ENCODE measurements around the gene HRH4.

Gene HRH4

GRCh38 chr18:24466771-24467170 is 6.3 kb downstream of the HRH4 start:
- DNase-seq, result no peak

DNA sequence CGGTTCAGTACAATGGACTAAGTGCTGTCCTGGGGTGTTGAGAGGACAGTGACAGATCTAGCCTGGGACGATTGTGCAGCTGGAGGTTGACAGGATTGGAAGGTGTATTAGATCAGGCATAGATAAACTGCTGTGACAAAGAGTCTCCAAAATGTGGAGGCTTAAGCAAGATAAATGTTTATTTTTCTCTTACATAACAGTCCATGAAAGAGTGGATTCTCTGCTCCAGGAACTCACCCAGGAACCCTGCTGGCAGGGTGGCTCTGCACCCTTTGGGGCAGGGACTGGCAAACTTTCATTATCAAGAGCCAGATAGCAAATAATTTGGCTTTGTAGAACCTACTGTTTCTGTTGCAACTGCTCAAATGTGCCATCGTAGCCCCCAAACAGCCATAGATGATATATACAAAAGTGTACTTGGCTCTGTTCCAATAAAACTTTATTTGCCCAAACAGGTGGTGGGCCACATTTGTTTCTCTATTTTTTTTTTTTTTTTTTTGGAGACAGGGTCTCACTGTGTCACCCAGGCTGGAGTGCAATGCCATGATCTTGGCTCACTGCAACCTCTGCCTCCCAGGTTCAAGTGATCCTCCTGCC is 9.7 kb downstream of the HRH4 start:
- no peak for DNase-seq

GRCh38 chr18:24470805-24471204 is 10.4 kb downstream of the HRH4 start:
- DNase-seq, result no peak

- DNase-seq, result no peak
Measured at GRCh38 chr18:24472591-24472990, 12.2 kb downstream of the HRH4 start.

DNA sequence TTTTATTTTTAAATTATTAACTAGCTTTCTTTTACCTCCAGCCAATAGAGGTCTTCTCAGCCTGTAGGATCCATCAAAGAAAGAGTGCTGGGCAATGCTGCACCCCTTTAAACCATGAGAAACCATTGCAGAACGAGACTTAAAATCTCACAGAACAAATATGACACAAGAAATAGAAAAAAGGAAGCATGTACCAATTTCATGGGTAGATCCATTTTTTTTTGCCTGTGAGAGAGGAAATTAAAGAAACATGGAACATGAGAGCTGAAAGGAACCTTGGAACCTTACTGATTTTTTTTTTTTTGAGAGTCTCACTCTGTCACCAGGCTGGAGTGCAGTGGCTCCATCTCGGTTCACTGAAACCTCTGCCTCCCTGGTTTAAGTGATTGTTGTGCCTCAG is 14.0 kb downstream of the HRH4 start:
- DNase-seq, result no peak

DNA sequence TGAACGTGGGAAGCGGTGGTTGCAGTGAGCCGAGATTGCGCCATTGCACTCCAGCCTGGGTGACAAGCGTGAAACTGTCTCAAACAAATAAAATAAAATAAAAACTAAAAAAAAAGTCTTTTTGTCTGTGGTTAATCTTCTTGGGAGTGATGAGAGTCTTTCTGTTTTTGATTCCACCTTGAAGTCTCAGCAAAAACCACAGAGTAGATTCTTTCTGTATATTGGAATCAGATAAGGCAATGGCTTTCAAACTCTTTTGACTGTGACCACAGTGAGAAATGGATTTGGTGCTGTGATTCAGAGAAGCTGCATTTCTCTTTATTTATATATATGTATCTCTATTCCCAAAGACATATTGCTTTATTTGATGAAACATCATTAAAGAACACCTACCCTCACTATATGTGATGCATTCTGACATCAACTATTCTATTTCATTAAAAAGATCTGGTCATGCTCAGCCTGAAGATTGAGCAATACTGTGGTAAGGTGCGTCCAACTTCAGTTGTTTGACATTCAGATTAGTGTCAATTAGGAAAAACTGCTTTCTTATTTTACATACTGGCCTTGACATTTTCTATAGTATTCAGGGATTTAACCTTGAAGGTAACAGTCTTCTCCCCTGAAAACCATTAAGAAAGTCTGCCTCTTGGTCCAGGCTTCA is 15.6 kb downstream of the HRH4 start:
- DNase-seq, result no peak

DNA sequence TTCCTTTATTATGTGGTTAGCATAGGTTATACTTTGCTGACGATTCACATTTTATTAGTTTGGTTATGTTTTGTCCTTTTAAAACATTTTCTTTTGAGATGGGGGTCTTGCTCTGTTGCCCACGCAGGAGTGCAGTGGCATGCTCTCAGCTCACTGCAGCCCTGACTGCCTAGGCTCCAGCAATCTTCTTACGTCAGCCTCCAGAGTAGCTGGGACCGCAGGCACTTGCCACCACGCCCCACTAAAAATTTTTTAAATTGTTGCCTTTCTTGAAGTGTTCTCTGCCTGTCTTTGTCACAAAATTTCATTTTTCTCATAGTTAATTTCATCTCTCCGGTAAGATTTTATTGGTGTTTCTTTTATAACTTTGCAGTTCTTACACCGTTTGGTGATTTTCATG is 18.9 kb downstream of the HRH4 start:
- DNase-seq, result no peak

GRCh38 chr18:24482821-24483220 is 22.4 kb downstream of the HRH4 start:
- no peak for DNase-seq

- no peak for DNase-seq
Measured at GRCh38 chr18:24485681-24486080, 25.2 kb downstream of the HRH4 start.

DNA sequence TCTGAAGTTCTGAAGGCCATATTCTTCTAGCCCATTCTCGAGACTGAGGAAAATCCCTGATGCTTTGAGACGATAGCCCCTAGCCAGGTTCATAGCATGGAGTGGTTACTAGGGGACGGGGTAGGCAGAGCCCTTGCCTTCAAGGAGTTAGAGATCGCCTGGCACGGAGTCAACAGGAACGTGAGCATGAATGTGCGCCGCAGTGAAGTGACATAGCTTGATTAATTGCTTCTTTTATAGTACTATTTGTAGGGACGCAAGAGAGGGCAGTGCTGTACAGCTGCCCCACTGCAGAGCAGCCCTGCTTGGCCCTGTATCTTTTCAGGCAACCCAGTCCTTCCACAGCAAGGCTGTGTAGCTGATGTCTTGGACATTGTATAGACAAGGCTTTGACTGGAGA is 26.2 kb downstream of the HRH4 start:
- DNase-seq, result peak; percentile 25

DNA sequence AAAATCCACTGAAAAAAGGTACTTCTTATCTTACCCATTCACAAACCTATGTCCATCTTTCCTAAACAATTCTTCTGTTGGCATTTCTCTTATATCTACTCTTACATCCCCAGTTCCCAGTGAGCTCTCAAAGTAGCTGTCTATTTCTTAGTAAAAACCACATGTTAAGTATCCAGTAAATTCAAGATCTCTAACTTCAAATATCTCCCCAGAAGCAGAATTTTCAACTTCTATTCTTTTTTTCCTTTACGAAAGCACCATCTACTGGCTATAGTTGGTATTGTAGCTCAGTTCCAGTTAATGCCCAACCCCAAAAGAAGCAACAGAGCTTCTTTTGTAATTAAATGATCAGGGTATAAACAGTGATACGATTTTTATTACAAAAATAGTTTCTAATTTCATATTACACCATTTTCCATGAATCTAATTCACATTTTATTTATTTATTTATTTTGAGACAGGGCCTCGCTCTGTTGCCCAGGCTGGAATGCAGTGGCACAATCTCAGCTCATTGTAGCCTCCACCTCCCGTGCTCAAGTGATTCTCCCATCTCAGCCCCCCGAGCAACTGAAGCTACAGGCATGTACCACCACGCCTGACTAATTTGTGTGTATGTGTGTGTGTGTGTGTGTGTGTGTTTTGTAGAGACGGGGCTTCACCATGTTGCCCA is 28.5 kb downstream of the HRH4 start:
- no peak for DNase-seq

DNA sequence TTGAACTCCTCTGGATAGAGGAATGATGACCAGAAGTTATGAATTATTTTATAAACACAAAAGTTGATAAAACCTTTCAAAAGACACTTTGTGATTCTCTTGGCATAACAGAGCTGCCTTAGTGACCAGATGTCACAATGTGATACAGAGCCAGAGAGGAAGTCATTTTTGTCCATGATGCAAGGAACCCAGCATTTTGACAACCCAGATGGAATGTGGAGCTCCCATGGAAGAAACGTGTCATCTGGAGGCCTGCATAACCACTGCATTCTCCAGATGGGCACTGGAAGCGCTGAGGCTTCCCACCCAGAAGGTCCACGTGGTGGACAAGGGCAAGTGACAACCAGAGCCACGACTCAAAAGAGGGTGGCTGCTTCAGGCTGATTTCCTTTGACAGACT is 30.1 kb downstream of the HRH4 start:
- no peak for DNase-seq

- DNase-seq, result peak; percentile 16
Measured at GRCh38 chr18:24491927-24492834, 31.7 kb downstream of the HRH4 start.

- no peak for DNase-seq
Measured at GRCh38 chr18:24494586-24494985, 34.1 kb downstream of the HRH4 start.

DNA sequence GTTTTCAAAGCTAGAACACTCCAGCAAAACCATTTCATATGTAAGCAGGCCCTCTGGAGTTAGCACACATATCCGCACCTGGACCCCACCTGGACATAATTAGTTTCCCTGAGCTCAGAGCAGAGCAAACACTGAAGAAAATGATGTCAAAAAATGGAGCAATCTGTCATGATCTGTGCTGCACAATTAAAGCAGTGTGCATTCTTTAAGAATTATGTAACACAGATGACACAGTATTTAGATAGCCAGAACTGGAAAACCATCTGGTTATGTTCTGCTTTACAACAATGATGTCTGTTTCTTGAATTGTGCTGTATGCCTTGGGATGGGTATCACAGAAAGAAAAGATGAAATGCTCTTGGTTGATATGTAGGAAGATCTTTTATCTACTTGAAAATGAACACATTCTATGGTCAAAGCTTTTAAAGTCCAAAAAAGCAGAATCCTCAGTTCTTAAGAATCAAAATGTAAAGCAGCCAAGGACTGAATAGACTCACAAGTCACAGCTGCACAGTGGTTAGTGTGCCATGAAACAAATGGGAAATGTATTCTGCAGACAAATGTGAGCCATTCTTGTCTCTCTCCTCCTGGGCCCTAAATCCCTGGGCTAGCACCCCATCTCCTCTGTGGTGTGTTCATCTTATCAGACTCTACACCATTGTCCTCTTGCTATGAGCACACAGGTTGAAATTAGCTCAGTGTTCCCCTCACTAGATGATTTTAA is 36.8 kb downstream of the HRH4 start:
- DNase-seq, result peak; percentile 46

DNA sequence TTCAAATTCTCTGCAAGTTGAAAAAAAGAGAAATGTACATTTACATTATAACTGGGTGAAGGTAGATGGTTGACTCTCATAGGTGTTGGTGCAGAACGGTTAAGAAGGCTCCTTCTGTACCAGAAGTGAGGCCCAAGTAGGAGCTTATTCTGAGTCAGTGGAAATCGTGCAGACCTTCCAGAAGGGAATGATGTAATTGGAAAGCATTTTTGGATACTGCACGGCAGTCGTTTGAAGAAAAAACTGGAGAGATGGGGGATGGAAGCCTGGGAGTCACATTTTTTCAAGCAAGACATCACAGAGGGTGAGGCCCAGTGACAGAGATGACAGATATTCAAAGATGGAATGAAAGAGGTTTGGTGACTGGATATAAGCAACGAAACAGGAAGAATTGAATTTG is 39.4 kb downstream of the HRH4 start:
- DNase-seq, result no peak

- DNase-seq, result no peak
Measured at GRCh38 chr18:24500217-24500616, 39.8 kb downstream of the HRH4 start.

DNA sequence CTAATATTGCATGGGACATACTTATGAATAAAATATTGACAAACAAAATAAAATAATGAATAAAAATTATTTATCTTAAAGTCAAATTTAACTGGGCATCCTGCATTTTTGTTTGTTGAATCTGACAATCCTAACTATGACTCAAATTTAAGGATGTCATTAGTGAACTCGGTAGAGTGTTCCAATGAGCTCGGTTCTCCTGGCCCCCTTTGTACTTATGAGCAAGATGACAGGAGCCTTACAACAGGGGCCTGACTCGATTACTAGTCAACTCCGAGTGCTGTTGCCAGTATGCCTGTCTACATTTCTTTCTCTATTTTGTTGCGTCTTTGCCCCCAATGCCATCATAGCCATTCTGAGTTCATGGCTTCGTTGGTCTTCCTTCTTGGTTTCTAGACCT is 40.3 kb downstream of the HRH4 start:
- DNase-seq, result no peak

DNA sequence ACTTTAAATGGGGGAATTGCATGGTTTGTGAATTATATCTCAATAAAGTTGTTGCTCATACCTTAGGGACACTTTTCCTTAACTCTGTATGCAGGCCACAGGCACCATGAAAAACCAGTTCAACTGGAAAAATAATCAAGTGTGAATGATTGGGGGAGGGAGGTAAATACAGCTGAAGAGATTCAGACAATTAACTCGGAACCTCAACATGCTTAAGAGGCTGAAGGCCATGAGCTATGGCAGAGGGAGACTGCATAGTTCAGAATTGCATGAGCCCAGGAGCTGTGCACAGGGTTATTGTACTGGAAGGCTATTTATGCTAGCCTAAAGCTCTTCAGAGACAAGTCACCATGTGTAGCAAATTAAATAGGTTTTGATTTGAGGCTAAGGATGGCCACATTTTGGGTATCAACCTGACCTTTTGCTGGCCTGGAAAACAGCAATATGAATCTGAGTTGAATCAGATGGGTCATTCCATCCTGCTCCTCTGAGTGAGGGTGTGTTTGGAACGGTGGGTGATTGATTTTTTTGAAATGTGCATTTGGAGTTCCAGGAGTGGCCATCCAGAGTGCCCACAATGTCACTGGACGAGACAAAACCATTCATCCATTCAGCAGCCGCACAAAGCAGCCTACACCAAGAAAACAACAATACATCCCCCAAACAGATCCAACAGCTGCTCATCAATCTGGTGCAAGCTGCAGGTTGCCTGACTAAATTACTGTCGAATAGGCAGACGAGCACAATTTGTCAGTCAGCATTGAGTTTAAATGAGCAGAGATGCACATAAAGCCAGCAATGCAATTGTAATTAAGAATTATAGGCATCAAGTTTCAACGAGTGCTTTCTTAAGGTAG is 42.5 kb downstream of the HRH4 start:
- no peak for DNase-seq

- no peak for DNase-seq
Measured at GRCh38 chr18:24504401-24504800, 44.0 kb downstream of the HRH4 start.

DNA sequence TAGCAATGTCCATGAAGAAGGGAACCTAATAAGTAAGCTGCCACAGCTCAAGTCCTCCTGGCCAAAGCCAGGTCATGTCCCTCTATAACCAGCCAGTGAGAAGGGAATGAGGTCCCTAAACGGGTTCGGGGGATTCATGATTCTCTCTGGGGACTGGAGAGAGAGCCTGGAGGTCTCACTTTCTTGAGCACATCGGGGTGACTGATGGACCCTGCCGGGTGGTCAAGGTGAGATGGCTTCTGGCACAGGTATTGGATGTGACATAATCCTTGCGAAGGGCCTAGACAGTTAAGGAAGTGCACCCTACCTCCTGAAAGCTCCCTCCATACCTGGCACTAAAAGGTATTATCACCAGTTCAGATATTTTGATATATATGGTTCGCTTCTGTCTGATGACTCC is 45.7 kb downstream of the HRH4 start:
- DNase-seq, result no peak

DNA sequence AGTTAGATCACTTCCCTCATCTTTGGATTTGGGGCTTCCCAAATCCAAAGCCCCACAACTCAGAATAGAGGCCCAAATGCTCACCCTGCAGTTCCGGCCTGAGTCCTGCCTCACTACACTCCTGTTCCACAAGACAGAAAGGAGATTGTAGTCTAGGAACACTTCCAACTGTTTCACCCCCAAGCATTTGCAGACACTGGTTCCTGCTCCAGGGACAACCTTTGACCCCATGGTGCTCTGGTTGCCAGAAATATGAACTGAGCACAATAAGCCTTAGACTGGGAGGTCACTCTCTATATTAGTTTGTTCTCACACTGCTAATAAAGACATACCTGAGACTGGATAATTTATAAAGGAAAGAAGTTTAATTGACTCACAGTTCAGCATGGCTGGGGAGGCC is 49.0 kb downstream of the HRH4 start:
- no peak for DNase-seq
